ENCODE data around the gene FBXW2.
"Not testable (repeated sequence)": the region's sequence is repeated elsewhere in the genome, so short reads cannot be mapped to it uniquely, and the experiment has no call there.

Gene FBXW2

DNA sequence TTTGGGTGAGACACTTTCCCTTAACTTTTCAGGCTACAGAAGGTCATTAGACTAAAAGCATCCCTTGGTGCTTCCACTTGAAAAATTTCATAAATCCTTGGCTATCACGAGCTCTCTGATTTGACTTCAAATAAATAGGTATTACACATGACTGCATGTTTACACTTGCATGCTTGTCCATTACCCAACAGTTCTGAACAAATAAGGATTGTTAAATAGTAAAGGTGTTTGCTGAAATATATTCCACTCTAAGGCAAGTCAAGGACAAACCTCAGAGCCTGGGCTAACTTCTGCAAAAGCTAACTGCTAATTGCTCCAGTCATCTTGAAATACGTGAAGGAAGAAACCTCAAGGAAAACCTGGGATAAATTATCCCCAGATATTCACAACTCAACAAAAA, 14.5 kb downstream of the FBXW2 start:
- no peak for DNase-seq (ENCODE audit: low spot score)

DNA sequence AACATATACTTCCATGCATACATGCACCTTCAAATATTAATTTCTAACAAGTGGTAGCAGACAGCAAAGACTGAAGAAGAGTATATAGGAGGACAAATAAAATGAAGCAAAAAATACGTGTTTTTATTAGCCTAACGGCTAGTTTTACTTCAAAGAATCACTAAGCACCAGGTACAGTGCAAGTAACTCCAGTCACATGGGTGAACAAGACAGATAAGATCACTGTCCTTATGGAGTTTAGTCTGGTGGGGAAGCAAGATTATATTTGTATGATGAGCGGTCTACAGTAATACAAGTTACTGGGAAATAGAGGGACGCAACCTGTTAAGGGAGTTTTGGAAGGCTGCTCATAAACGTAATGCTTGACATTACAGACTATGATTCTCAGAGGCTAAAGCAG, 16.0 kb downstream of the FBXW2 start:
- DNase-seq (ENCODE audit: low spot score), result no peak

DNA sequence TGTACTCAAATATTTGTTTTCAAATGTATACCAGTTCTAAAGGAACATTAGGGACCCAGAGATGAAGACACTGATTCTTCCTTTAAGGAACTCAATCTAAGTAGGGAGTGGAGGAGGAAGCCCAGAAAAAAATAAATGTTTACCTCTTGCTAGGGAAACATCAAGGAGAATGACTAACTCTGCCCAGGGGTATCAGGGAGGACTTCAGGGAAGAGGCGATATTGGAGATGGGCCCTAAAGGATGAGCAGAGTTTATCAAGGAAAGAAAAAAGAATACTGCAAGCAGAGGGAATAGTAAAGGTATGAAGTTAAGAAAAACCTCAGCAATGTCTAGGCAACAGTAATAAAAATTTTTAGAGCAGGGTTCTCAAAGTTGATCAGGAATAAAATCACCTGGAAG, 16.4 kb downstream of the FBXW2 start:
- no peak for DNase-seq (ENCODE audit: low spot score)

DNA sequence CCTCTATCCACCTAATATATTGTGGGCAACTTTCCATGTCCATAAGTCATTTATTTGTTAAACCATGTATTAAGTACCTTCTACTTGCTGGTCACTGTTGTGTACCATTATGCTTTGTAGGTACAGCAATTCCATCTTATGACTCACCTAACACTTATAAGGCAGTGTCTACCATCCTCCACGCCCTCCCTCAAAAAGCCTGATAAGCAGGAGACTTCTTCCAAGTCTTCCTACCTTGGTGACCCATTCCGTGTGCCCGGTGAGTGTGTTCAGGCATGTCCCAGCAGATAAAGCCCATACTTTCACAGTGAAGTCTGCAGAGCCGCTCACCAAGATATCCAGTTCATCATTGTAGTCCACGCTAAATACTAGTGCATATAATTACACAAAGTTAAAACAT, 17.4 kb downstream of the FBXW2 start:
- no peak for DNase-seq (ENCODE audit: low spot score)

DNA sequence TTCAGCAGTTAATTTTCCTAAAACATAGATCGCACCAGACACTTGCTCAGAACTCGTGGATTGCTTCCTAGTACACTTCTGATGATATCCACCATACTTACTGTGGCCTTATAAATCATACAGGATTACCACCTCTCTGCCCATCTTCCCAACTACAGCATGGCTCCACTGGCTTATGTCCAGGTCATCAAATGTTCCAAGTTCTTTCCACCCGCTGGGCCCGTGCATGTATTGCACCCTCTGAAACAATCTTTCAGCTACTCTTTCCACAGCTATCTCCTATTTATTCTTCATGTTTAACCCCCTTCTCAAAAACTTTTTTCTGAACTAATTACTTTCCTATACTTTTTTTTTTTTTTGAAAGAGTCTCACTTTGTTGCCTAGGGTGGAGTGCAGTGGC, 18.5 kb downstream of the FBXW2 start:
- no peak for DNase-seq (ENCODE audit: low spot score)

DNA sequence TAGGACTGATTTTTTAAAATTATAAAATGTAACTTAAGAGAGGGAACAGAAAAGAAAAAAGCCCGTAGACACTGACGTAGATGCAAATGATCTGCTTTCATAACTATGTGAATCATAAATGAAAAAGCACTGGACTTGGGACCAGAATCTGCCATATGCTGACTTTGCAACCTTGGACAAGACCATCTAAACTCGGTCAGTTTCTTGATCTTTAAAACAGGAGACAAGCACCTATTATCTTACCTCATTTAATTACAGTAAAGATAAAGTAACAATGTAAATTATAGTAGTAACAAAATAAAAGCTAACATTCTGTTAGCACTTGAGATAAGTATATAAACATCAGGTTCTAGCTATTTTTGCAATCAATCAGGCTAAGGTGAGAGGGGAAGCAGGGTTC, 20.0 kb downstream of the FBXW2 start:
- no peak for DNase-seq (ENCODE audit: low spot score)

DNA sequence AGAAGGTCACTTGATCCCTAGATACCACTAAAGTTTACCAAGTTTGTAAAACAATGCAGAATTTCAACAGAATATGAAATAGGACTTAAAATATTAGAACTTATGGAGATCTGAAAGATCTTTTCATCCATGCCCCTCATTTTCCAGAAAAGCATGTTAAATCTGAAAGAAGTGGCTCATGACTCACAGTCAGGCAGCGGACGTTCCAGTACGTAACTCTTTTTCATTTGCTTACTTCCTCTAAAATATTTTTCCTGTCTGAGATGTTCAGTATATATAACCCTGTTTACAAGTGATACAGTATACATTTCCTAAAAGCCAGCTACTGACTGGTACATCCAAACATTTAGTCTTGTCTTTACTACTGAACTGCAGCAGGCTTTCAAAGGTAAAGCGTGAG, 22.3 kb downstream of the FBXW2 start:
- no peak for DNase-seq (ENCODE audit: low spot score)

DNA sequence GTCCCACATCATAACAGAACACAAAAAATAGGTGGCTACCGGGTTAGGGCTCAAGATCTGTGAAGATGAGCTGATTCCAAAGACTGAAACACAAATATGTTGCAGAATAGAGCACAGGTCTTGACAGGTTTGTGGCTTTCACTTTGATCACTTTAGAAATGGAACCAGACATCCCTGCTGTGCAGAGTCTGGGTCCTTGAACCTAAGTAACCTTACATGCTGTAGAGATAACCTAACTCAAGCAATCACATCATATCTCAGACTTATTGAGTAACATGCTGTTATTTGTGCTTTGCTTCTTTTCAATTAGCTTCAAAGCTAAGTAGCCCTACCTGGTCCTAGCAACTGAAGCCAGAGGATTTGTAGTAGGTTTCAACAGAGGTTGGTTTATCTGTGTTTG, 24.3 kb downstream of the FBXW2 start:
- no peak for DNase-seq (ENCODE audit: low spot score)

DNA sequence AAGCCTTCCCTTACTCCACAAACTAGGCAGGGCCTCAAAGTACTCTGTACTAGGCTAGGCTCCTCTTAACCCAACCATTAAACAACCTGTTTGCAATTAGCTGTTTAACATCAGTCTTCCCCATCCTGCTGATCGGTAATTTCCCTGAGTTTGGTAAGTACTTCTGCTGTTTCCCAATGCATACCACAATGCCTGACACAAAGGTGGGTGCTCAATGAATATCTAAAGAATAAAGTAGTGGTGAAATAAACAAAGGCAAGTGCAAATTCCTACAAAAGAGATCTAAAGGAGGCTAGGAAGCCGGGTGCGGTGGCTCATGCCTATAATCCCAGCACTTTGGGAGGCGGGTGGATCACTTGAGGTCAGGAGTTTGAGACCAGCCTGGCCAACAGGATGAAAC, 25.0 kb downstream of the FBXW2 start:
- no peak for DNase-seq (ENCODE audit: low spot score)

DNA sequence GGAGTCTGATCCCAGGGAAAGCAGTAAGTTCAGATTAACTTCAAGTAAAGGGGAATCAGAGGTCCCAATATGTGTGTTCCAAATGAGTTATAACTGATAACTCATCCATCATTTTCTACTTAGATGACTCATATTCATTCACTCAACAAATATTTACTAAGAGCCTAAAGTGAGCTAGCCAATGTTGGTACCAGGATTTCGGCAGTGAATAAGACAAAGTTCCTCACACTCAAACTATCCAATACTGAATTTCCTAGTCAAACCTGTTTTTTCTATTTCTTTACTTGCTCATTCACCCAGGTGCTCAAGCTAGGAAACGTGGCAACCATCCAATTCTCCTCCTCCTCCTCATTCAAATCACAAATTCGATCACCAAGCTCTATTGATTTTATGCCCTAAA, 25.8 kb downstream of the FBXW2 start:
- no peak for DNase-seq (ENCODE audit: low spot score)

DNA sequence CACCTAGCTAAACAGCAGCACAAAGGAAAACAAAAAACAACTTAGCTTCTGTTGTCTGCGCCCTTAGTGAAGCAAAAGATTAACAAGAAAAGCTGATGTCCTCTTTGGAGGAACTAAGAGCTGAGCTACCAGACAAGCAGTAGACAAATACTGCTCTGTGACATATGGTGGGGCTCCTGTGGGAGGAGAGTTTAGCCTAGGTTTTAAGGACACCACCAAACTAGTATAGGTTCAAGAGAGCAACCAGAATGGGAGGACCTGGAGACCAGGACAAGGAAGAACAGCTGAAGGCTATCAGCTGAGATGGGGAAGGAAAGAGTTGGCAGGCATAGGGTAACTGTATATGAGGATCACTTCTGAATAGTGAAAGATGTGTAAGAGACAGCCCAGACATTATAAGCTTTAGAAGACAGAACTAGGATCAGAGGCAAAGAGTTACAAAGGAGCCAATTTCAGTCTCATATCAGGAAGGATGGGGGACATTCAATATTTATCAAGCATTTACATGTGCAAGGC, 27.2 kb downstream of the FBXW2 start:
- DNase-seq (ENCODE audit: low spot score), result no peak

DNA sequence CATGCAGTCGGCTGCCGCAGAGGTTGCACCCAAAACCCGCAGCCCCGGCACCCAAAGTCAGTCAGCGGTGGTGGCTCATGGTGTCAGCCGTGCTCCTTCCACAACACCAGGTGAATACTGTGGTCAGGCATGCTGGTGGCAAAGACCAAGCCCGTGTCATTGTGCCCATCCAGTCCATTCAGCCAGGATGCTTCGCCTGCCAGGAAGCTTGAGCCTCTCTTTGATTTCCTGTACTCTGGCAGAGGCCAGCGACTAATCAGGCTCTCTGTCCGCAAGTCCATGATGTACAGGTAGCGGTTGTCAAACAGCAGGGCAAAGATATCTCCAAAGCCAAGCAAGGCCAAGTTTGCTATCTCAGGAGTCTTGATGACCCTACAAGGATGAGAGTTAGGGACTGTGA, 28.7 kb downstream of the FBXW2 start:
- DNase-seq (ENCODE audit: low spot score), result no peak

DNA sequence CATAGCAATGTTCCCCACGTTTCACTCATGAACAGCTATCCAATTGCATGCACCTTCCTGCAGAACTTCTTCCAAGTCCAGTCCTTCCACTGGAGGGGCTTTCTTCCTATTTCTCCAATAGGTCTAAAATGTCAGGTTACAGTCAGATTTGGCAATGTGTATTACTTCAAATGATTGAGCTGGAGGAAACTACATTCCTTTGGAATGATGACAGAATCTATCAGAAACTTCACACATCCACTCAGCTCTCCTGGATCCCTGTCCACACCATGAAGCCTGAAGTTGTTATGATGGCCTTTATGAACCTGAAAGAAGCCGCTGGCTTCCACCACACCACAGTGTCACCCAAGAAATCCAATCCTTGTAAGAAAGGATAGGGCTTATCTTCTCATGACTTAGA, 32.2 kb downstream of the FBXW2 start:
- no peak for DNase-seq (ENCODE audit: low spot score)

DNA sequence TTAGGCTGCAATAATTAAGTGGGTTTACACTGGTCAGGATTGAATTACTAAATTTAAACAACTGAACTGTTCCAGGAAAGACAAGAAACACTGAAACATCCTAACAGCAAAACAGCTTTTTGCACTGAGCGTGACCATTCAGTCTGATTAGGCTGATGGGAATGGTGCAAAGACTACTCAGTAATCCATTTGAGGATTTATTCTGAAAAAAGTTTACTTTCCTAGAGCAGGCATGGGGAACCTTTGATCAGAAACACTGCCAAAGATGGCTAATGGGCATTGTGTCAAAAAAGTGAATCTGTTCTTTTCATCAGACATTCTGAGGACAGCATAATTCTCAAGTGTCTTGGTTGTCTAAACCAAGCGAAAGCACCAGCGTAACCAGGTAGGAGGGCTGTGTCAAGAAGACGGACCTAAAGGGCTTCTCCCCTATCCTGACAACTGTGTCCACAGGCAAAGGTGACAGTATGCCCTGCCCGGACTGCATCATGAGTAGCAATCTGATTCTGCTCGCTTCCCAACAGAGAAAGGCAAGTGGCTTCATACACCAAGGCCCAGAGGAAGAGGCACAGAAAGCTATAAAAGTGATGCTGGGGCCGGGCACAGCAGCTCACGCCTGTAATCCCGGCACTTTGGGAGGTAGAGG, 33.3 kb downstream of the FBXW2 start:
- no peak for DNase-seq (ENCODE audit: low spot score)

DNA sequence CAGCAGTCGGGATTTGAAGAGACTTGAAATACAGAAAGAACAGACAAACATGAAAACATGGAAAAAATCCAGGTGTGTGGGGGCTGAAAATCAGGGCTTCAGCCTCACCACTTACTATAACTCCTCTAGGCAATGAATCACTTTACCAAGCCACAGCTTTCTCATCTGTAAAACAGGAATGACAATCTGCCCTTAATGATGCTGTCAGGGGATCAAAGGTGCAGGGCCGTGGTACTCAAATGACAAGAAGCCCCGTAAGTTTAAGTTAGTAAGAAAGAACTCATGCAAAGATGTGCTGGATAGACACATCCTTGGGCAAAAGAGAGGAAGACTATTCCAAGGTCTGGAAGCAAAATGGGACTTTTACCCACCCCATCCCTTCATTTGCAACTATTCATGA, 34.7 kb downstream of the FBXW2 start:
- no peak for DNase-seq (ENCODE audit: low spot score)

DNA sequence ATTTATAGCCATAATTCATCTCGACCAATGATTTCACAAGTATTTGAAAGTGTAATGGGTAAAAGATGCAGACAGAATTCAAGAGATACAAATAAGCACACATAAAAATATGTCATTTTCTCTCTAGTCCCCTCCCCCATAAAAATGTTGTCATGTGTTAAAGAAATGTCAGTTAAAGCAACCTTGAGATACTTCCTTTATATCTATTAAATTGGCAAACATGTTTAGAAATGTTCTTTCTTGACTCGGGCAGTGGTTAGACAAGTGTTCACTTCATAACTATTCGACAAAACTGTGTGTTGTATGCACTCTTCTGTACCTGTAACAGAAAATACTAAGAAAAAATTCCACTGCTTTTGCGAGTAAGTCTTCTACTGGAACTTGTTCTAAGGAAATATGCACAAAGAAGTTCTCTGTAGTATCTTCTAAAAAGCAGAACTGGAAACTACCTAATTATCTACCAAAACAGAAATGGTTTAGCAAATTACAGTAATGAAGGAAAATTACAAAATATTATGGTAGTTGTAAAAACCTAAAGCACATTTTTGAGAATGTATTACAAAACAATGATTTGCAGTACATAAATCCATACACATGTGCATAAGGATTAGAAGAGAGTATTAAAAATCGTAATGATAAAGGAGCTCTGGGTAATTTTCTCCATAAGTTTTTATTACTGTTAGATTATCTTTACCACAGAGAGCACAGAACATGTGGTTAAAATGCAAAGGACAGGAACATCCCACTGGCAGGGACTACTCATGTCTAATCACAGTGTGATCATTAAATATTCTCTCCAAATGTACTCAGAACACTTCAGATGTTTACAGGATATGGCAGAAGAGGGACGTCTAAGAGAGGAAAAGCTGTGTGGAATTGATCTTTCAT, 35.9 kb downstream of the FBXW2 start:
- DNase-seq (ENCODE audit: low spot score), result no peak

DNA sequence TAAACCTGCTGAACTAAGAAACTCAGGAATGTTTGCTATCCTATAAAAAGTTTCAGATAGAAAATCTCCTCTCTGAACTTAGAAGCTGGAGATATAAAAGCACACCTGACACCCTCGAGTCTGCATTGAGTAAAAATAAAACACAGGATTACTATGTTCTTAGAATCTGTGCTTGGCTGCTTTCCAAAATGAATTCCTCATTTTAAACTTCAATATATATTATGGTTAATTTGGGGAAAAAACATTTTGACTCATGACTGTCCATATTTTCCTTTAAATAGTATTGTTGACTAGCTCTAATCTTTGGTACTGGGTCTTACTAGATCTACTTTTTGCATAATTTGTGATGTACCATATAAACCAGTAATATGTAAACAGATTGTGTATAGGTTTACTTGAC, 36.7 kb downstream of the FBXW2 start:
- no peak for DNase-seq (ENCODE audit: low spot score)

DNA sequence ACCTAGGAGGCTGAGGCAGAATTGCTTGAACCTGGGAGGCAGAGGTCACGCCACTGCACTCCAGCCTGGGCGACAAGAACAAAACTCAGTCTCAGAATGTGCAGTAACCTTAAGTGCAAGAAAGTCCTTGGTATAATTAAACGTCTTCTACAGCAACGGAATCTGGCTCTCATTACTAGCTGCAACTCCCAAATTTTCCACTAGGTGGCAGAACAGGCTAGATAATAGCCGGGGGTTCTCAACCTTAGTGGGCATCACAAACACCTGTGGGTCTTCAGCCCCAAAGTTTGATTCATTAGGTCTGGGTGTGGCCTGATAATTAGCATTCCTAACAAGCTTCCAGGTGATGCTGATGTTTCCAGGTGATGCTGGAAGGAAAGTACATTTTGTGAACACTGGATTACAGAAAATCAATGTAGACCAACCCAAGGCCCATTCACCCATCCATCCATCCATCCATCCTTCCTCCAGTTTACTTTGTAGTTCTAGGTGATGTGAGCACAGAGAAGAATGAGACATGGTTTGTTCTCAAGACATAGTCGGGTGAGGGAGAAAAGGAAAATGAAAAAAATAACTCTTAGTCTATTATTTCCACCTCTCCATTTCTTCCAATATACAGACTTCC, 37.3 kb downstream of the FBXW2 start:
- peak; percentile 58 for DNase-seq (ENCODE audit: low spot score)

DNA sequence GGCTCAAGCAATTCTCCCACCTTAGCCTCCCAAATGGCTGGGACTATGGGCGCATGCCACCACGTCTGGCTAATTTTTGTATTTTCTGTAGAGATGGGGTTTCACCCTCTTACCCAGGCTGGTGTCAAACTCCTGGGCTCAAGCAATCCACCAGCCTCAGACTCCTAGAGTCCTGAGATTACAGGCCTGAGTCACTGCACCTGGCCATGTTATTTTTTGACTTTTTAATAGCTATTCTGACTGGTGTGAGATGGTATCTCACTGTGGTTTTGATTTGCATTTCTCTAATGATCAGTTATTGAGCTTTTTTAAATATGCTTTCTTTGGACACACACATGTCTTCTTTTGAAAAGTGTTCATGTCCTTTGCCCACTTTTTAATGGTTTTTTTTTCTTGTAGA, 38.2 kb downstream of the FBXW2 start:
- no peak for DNase-seq (ENCODE audit: low spot score)

DNA sequence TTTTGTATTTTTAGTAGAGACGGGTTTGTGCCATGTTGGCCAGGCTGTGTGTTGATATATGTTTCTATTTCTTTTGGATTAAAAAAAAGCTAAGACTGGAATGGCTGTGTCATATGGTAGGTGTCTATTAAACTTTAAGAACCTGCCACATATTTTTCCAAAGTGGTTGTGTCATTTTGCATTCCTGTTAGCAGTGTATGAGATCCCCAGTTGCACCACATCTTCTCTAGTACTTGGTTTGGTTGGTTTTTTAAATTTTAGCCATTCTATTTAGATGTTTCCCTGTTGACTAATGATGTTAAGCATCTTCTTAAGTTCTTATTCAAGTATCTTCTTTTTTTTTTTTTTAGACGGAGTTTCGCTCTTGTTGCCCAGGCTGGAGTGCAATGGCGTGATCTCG, 42.8 kb downstream of the FBXW2 start:
- DNase-seq (ENCODE audit: low spot score), result no peak

DNA sequence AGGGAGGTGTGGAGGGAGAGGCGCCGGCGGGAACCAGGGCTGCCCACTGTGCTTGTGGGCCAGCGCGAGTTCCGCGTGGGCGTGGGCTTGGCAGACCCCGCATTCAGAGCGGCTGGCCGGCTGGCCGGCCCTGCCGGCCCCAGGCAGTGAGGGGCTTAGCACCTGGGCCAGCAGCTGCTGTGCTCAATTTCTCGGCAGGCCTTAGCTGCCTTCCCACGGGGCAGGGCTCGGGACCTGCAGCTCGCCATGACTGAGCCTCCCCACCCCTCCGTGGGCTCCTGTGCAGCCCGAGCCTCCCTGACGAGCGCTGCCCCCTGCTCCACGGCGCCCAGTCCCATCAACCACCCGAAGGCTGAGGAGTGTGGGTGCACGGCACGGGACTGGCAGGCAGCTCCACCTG, 46.9 kb downstream of the FBXW2 start:
- not testable (repeated sequence) for DNase-seq (ENCODE audit: low spot score)

DNA sequence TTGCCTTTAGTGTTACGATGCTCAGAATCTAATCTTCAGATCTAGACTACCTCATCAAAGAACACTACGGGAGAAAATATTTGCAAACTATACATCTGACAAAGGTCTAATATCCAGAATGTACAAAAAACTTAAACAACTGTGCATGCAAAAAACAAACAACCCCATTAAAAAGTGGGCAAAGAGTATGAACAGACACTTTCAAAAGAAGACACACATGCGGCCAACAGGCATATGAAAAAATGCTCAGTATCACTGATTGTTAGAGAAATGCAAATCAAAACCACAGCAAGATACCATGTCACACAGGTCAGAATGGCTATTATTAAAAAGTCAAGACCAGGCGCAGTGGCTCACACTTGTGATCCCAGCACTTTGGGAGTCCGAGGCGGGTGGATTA, 47.9 kb downstream of the FBXW2 start:
- DNase-seq (ENCODE audit: low spot score), result no peak

DNA sequence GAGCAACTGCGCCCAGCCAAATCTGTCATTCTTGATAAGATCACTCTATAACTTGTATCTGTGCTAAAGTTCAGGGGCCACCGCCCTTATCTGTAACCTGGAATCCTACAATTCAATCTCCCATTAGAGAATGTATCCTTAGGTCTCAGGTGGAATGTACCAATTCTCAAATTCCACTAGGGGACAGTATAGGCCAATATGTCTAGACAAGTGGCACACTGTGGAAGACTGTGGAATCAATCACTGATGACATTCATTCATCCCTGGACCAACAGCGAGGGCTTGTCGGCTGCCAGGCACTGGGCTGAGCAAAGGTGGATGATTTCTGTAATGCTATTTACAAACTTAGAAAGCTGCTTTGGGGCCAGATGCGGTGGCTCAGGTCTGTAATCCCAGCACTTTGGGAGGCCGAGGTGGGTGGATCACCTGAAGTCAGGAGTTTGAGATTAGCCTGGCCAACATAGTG, 50.2 kb downstream of the FBXW2 start:
- DNase-seq (ENCODE audit: low spot score), result peak; percentile 60

All from hepatic stellate cell (primary cell).